ENCODE measurements around the gene NACC1.

GRCh38 chr19:13102416-13102665 is 15.7 kb upstream of the NACC1 start:
- TF ChIP-seq CTCF (IDR thresholded peaks at IDR 0.05) (no peak), POLR2A (IDR thresholded peaks at IDR 0.05) (no peak)

Measured in breast epithelium (tissue), 3 donors.